ENCODE measurements around the gene CAMK1D.

DNA sequence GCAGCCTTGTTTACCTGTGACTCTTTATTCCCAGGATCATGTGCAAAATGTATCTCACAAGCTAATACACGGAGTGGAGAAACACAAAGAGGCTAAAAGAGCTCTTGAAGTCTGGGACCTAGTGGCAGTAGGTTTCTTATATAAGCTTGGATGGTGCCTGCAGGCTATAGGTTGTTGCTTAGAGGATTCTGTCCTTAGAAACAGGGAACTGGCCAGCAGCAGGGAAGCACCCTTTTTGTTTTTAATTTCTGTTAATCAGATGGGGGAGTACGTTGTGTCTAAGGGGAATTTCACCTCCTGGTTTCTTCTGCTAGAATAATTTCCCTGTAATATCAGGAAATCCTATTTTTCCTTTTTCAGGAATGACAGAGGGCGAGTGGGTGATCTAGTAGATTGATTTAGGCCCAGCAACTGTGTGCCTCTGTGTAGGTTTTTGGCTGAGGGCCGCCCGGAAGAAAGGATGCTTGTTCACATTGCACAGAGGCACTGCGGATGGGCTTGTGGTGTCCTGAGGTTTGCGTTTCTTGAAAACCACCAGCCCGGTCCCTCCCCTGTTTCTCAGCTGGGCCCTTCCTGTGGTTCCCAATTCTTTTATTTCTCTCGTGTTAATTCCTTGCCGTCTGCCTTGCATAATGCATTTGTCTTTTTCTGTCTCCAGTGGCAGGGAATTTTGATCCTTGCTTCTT, 158.0 kb downstream of the CAMK1D start:
- TF ChIP-seq POLR2A (IDR thresholded peaks at IDR 0.05; ENCODE audit: control extremely low read depth in 1 of 2, low read depth in 2 of 2, low read length in 2 of 2) (no peak), CEBPB (IDR thresholded peaks at IDR 0.05; ENCODE audit: low read depth, low read length) (no peak), NRF1 (IDR thresholded peaks at IDR 0.05; ENCODE audit: low read depth, low read length) (no peak)
- TF ChIP-seq, protein P1, sequence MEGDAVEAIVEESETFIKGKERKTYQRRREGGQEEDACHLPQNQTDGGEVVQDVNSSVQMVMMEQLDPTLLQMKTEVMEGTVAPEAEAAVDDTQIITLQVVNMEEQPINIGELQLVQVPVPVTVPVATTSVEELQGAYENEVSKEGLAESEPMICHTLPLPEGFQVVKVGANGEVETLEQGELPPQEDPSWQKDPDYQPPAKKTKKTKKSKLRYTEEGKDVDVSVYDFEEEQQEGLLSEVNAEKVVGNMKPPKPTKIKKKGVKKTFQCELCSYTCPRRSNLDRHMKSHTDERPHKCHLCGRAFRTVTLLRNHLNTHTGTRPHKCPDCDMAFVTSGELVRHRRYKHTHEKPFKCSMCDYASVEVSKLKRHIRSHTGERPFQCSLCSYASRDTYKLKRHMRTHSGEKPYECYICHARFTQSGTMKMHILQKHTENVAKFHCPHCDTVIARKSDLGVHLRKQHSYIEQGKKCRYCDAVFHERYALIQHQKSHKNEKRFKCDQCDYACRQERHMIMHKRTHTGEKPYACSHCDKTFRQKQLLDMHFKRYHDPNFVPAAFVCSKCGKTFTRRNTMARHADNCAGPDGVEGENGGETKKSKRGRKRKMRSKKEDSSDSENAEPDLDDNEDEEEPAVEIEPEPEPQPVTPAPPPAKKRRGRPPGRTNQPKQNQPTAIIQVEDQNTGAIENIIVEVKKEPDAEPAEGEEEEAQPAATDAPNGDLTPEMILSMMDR (IDR thresholded peaks at IDR 0.05; ENCODE audit: control extremely low read depth in 1 of 3, insufficient read depth in 1 of 3, low read depth in 1 of 3, low read length in 3 of 3) = no peak
- TF ChIP-seq, protein P2, sequence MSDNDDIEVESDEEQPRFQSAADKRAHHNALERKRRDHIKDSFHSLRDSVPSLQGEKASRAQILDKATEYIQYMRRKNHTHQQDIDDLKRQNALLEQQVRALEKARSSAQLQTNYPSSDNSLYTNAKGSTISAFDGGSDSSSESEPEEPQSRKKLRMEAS (IDR thresholded peaks at IDR 0.05) = no peak

All from H1 (cell line).